Retina (tissue), 1 donor: Measurements from ENCODE around the gene NUAK1.

Experiments
- DNase-seq: peaks from one replicate; pipeline ENCODE4 v3.0.0-alpha.2; 2016

NUAK1 gene

GRCh38 chr12:106080041-106080790 lies 58.5 kb downstream of the NUAK1 start:
- peak; percentile 60 for DNase-seq

- no peak for DNase-seq
Observed at GRCh38 chr12:106079148-106079738, 59.5 kb downstream of the NUAK1 start.

GRCh38 chr12:106078358-106079010 lies 60.3 kb downstream of the NUAK1 start:
- DNase-seq, result no peak

- no peak for DNase-seq
Observed at GRCh38 chr12:106074706-106075392, 63.9 kb downstream of the NUAK1 start.

GRCh38 chr12:106074361-106074705 lies 64.4 kb downstream of the NUAK1 start:
- no peak for DNase-seq

- DNase-seq, result no peak
Observed at GRCh38 chr12:106073179-106073578, 65.6 kb downstream of the NUAK1 start.

GRCh38 chr12:106072751-106073150 lies 66.0 kb downstream of the NUAK1 start:
- DNase-seq, result no peak

- DNase-seq, result no peak
Observed at GRCh38 chr12:106071686-106072085, 67.1 kb downstream of the NUAK1 start.

- DNase-seq, result no peak
Observed at GRCh38 chr12:106070611-106071010, 68.1 kb downstream of the NUAK1 start.

GRCh38 chr12:106070147-106070546 lies 68.6 kb downstream of the NUAK1 start:
- DNase-seq, result no peak

GRCh38 chr12:106068296-106068695 lies 70.5 kb downstream of the NUAK1 start:
- DNase-seq, result no peak

GRCh38 chr12:106067606-106068205 lies 71.0 kb downstream of the NUAK1 start:
- DNase-seq, result no peak

GRCh38 chr12:106066726-106067325 lies 71.9 kb downstream of the NUAK1 start:
- DNase-seq, result no peak

GRCh38 chr12:106066051-106066705 lies 72.6 kb downstream of the NUAK1 start:
- no peak for DNase-seq

- no peak for DNase-seq
Observed at GRCh38 chr12:106065506-106065905, 73.2 kb downstream of the NUAK1 start.

- DNase-seq, result no peak
Observed at GRCh38 chr12:106064721-106065021, 74.1 kb downstream of the NUAK1 start.

- DNase-seq, result peak; percentile 43
Observed at GRCh38 chr12:106063826-106064720, 74.7 kb downstream of the NUAK1 start.

GRCh38 chr12:106062693-106063092 lies 76.1 kb downstream of the NUAK1 start:
- no peak for DNase-seq

GRCh38 chr12:106058256-106059182 lies 80.2 kb downstream of the NUAK1 start:
- DNase-seq, result no peak

GRCh38 chr12:106054049-106054448 lies 84.7 kb downstream of the NUAK1 start:
- DNase-seq, result no peak
